ENCODE measurements around the gene HHAT. TPM values are rescaled to one million over a fixed set of nuclear protein-coding genes. Genes with fewer than 3 reads are reported as not detected.

The HHAT gene
- total RNA-seq, 1 donor from 2014 or later = 11.8 TPM

DNA sequence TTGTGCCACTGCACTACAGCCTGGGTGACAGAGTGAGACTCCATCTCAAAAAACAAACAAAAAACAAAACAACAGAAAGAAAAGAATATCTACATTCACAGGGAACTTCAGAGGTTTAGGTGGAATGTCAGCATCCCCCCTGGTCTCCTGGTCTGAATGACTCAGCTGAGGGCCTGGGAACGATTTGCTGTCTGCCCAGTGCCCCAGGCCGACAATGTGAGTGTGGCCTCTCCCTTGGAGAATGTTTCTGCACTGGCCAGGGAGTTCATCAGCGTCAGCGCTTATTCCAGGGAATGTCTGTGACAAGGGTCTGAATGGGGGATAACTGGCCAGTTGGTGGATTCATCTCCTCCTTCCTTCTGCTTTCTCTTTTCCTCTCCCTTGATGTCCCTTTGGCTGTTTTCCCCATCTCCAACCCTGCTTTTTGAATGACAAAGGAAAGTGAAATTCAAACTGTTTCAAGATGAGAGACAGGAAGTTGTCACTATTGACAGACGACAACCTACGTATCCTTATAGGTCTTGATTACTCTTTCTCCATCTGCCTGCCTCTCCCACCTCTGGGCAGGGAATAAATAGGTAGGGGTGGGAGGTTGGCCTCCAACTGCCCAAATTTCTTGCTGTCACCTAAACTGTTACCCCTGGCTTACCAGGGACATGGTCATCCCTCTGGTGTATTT lies 213.1 kb downstream of the HHAT start:
- TF ChIP-seq CTCF (IDR thresholded peaks at IDR 0.05) (no peak), POLR2AphosphoS5 (IDR thresholded peaks at IDR 0.05; ENCODE audit: insufficient read depth in 1 of 2, low read depth in 1 of 2) (no peak), POLR2A (IDR thresholded peaks at IDR 0.05) (no peak)
- Histone ChIP-seq H3K36me3 (no peaks in the 10 kb centered on the region), H3K9me3 (no peaks in the 10 kb centered on the region), H3K27me3 (no peaks in the 10 kb centered on the region), H3K4me1 (no peaks in the 10 kb centered on the region), H3K27ac (no peak overlapping the region), H3K4me3 (no peak overlapping the region)
- intact Hi-C loops (cut with DNase I) = no loop called here
- DNase-seq (ENCODE audit: extremely low spot score in 2 of 2) = no peak

DNA sequence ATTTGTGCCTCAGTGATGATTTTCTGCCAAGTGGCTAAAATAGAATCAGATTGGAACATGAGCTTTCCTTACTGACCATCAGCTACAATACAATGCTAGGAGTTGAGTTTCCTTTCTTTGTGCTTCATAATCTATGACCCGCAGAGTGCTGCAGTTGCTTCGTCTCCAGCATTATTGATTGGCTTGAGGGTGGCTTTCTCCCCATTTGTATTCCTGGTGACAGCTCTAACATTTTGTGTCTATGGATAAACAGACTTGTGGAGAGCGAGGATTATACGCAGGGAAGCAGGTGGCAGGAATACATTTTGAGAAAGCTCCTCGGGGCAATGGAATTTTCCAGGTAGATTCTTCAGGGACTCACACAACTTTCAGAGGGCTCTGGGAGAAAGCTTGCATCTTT lies 223.2 kb downstream of the HHAT start:
- Histone ChIP-seq H3K4me1 (no peaks in the 10 kb centered on the region), H3K4me3 (no peak overlapping the region), H3K27ac (no peak overlapping the region), H3K27me3 (no peaks in the 10 kb centered on the region), H3K9me3 (no peaks in the 10 kb centered on the region), H3K36me3 (no peaks in the 10 kb centered on the region)
- no peak for DNase-seq (ENCODE audit: extremely low spot score in 2 of 2)
- TF ChIP-seq POLR2AphosphoS5 (IDR thresholded peaks at IDR 0.05; ENCODE audit: insufficient read depth in 1 of 2, low read depth in 1 of 2) = no peak
- intact Hi-C loops (cut with DNase I) = no loop called here

DNA sequence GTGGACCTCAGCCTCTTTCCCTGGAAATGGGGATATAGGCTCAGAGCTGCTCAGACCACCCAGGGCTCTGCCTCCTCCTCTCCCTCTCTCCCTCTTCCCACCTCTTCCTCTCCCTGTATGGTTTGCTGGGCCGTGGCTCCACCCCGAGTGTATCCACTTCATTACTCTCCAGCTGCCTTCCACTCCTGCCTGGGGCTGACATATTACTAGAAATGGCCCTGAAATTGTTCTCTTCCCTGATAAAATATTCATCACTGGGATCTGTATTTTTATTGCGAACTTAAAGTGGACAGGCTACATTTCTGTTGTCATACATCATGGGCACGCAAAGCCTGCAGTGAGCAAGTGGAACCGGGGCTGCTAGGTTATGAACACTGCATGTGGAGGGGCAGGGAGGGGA lies 225.0 kb downstream of the HHAT start:
- Histone ChIP-seq H3K36me3 (no peaks in the 10 kb centered on the region), H3K27me3 (no peaks in the 10 kb centered on the region), H3K4me1 (no peaks in the 10 kb centered on the region), H3K27ac (no peak overlapping the region), H3K4me3 (no peak overlapping the region), H3K9me3 (no peaks in the 10 kb centered on the region)
- TF ChIP-seq POLR2AphosphoS5 (IDR thresholded peaks at IDR 0.05; ENCODE audit: insufficient read depth in 1 of 2, low read depth in 1 of 2) (no peak), POLR2A (IDR thresholded peaks at IDR 0.05) (no peak), CTCF (IDR thresholded peaks at IDR 0.05) (no peak)
- DNase-seq (ENCODE audit: extremely low spot score in 2 of 2) = no peak
- intact Hi-C loops (cut with DNase I) = no loop called here

DNA sequence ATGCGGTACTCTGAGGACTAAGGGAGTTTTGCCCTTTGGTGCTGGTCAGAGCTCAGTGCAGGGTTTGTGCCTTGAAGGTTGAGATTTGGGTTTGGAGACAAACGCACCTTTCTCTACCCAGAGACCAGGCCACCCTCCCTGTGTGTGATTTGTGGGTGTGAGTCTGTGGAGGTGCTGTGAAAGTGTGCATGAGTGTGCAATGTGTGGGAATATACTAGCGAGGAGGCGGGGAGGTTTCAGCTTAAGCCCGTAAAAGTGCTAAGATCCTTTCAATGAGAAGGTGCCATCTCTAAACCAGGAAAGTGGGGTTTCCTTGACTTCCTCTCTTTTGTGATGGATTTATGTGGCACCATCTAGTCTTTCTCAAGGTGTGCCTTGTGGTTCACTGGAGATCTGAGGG lies 225.7 kb downstream of the HHAT start:
- Histone ChIP-seq H3K36me3 (no peaks in the 10 kb centered on the region), H3K27me3 (no peaks in the 10 kb centered on the region), H3K4me1 (no peaks in the 10 kb centered on the region), H3K4me3 (no peak overlapping the region), H3K27ac (no peak overlapping the region), H3K9me3 (no peaks in the 10 kb centered on the region)
- no peak for DNase-seq (ENCODE audit: extremely low spot score in 2 of 2)
- TF ChIP-seq CTCF (IDR thresholded peaks at IDR 0.05) = no peak
- no peak for TF ChIP-seq POLR2A (IDR thresholded peaks at IDR 0.05)
- no peak for TF ChIP-seq POLR2AphosphoS5 (IDR thresholded peaks at IDR 0.05; ENCODE audit: insufficient read depth in 1 of 2, low read depth in 1 of 2)
- intact Hi-C loops (cut with DNase I) = no loop called here

- no peak for TF ChIP-seq CTCF (IDR thresholded peaks at IDR 0.05)
- no peak for TF ChIP-seq POLR2AphosphoS5 (IDR thresholded peaks at IDR 0.05; ENCODE audit: insufficient read depth in 1 of 2, low read depth in 1 of 2)
- no peak for TF ChIP-seq POLR2A (IDR thresholded peaks at IDR 0.05)
- Histone ChIP-seq H3K36me3 (no peaks in the 10 kb centered on the region), H3K4me1 (no peaks in the 10 kb centered on the region), H3K9me3 (no peaks in the 10 kb centered on the region), H3K4me3 (no peak overlapping the region), H3K27me3 (no peaks in the 10 kb centered on the region), H3K27ac (no peak overlapping the region)
- intact Hi-C loops (cut with DNase I) = no loop called here
- no peak for DNase-seq (ENCODE audit: extremely low spot score in 2 of 2)
Observed at GRCh38 chr1:210556475-210556874, 227.8 kb downstream of the HHAT start.

Measured in vagina (tissue), 2 donors.